Activated naive CD4-positive, alpha-beta T cell treated with anti-CD3 and anti-CD28 coated beads, Interleukin-2, amount 10 ng/mL, durations not matched to agents 7 days and 5 days (primary cell): Measurements from ENCODE around the gene DNAH5.
"Not testable (repeated sequence)": the region's sequence is repeated elsewhere in the genome, so short reads cannot be mapped to it uniquely, and the experiment has no call there.

Experiments used
- CTCF ChIA-PET: fragments of 350-600 bp; sonication (Branson Sonifier 250); formaldehyde crosslinking; loops from one replicate; lab custom pipeline; 2021; ENCODE audit warnings: antibody characterized with exemption; lab: Charles Lee
- DNase-seq: peaks from one replicate; pipeline ENCODE4 v3.0.0-alpha.2; 2020
- H3K27ac Mint-ChIP-seq: one replicate; pipeline ENCODE4 v1.8.0; 2021; ENCODE audit warnings: mild to moderate bottlenecking, moderate library complexity, mixed read lengths
- H3K27me3 Mint-ChIP-seq: one replicate; pipeline ENCODE4 v1.8.0; 2021; ENCODE audit warnings: mild to moderate bottlenecking, mixed read lengths
- H3K36me3 Mint-ChIP-seq: one replicate; pipeline ENCODE4 v1.8.0; 2021; ENCODE audit warnings: mixed read lengths
- H3K4me1 Mint-ChIP-seq: one replicate; pipeline ENCODE4 v1.8.0; 2021; ENCODE audit warnings: mixed read lengths
- H3K4me3 Mint-ChIP-seq: one replicate; pipeline ENCODE4 v1.8.0; 2021; ENCODE audit warnings: mild to moderate bottlenecking, moderate library complexity, mixed read lengths
- H3K9me3 Mint-ChIP-seq: one replicate; pipeline ENCODE4 v1.8.0; 2021; ENCODE audit warnings: mixed read lengths

DNAH5 gene

DNA sequence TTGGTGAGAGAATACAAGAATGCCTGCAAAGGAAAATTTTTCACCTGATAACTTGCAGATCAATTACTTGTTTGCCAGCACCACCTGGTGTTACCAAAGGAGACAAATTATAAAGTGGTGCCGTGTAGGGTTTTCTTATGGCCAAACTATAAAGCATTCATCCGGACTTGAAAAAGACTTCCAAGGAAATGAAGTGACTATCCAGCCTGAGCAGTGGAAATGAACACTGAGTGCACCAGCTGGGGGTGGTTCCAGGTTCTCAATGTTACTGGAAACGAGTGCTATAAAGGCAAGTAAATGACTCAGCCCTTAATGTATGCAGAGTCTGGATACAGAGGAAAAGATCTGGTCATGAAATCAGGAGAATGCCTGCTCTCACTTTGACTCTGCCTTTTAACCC is 113.1 kb downstream of the DNAH5 start:
- peaks cover 16% of the 10 kb centered on the region for H3K9me3 Mint-ChIP-seq
- H3K27ac Mint-ChIP-seq = no peak overlapping the region
- no peaks in the 10 kb centered on the region for H3K4me1 Mint-ChIP-seq
- H3K27me3 Mint-ChIP-seq = no peaks in the 10 kb centered on the region
- no peak overlapping the region for H3K4me3 Mint-ChIP-seq
- CTCF ChIA-PET = no interaction called here
- DNase-seq = no peak
- no peaks in the 10 kb centered on the region for H3K36me3 Mint-ChIP-seq

DNA sequence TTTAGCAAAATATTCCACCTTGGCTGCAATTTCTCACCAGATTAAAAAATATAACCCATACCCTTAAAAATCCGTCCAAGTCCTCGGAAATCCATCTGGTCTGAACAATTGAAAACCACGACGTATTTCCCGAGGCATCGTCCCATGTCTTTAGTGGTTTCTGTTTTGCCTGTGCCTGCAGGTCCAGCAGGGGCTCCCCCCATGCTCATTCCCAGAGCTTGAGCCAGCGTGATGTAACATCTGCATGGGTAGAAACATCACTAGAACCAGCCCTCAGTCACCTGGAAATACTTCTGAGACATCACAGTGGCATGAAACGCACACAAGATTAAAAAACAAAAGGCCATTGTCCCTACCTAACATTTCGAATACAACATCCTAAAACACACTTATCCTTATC is 114.0 kb downstream of the DNAH5 start:
- no peak for DNase-seq
- Mint-ChIP-seq H3K27ac (no peak overlapping the region), H3K4me1 (no peaks in the 10 kb centered on the region), H3K27me3 (no peaks in the 10 kb centered on the region), H3K9me3 (peaks cover 14% of the 10 kb centered on the region), H3K36me3 (no peaks in the 10 kb centered on the region), H3K4me3 (no peak overlapping the region)
- CTCF ChIA-PET = no interaction called here

DNA sequence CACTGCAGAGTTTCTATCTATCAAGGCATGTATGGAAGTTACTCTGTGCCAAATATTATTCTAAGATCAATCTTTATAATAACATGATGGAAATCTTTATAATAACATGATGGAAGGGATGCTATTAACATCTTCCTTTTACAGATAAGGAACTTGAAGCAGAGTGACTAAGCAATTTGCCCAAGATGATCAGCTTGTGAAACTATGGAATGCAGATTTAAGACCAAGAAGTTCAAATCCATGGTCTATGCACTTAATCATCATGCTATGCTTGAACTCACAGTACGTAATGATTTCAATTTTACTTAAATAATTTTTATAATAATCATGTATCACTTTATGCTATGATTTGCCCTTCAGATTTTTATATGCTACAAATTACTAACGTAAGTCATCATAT is 123.1 kb downstream of the DNAH5 start:
- Mint-ChIP-seq H3K4me1 (no peaks in the 10 kb centered on the region), H3K27ac (no peak overlapping the region), H3K4me3 (no peak overlapping the region), H3K27me3 (no peaks in the 10 kb centered on the region), H3K9me3 (peaks cover 3% of the 10 kb centered on the region), H3K36me3 (no peaks in the 10 kb centered on the region)
- CTCF ChIA-PET = no interaction called here
- no peak for DNase-seq

DNA sequence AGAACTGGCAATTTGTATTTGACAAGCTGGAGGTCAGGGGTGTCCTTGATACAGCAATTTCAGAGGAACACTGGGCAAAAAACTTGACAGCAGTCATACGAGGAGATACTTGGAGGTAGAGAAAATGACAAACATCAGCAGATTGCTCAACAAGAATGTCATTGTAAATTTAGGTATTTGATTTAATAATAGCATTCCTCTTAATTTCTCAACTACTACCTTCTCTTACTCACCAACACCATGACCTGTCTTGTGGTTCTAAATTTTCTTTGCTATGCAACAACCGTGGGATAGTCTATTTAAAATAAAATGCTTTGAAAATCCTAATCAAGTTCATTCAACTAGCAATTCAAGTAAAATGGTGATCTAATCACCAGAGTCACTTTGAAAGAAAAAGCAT is 128.4 kb downstream of the DNAH5 start:
- no peak overlapping the region for H3K4me3 Mint-ChIP-seq
- no peak overlapping the region for H3K27ac Mint-ChIP-seq
- H3K36me3 Mint-ChIP-seq = no peaks in the 10 kb centered on the region
- no peaks in the 10 kb centered on the region for H3K27me3 Mint-ChIP-seq
- DNase-seq = no peak
- H3K4me1 Mint-ChIP-seq = no peaks in the 10 kb centered on the region
- H3K9me3 Mint-ChIP-seq = peaks cover 2% of the 10 kb centered on the region
- CTCF ChIA-PET = no interaction called here

DNA sequence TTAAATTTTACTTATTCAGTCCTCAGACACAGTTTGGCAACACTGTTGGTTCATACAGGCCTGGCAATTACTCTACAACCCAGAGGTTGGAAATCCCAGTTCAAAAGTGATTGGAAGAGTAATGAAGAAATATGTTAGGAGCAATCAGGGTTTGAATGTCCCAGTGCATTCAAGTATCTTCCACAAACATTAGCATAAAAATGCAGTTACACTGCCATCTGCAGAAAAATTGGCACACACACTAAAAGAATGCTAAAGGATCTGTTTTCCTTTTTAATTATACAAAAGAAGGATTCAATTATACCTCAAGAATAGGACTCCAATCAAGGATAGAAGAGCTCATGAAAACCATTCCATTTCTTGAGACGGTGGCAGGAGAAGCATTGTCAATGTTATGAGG is 130.2 kb downstream of the DNAH5 start:
- Mint-ChIP-seq H3K27ac (no peak overlapping the region), H3K4me1 (no peaks in the 10 kb centered on the region), H3K9me3 (peaks cover 5% of the 10 kb centered on the region), H3K36me3 (no peaks in the 10 kb centered on the region), H3K27me3 (no peaks in the 10 kb centered on the region), H3K4me3 (no peak overlapping the region)
- CTCF ChIA-PET = no interaction called here
- no peak for DNase-seq

DNA sequence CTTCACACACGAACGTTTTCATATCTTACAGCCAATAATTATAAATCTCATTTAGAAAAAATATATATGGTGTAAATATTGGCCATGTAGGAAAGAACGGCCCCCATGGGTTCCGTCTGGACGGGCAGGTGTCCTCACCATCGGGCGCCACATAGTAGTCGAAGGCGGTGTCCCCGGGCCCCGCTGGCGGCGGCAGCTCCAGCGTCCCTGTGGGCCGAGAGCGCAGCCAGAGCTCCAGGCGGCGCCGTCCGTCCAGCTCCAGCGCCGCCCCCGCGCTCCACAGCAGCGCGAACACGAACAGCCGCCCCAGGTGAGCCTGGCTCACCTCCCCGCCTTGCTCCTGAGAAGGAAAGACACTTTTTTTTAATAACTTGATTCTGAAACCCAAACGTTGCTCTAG is 134.6 kb downstream of the DNAH5 start:
- CTCF ChIA-PET = no interaction called here
- Mint-ChIP-seq H3K4me3 (no peak overlapping the region), H3K9me3 (peaks cover 4% of the 10 kb centered on the region), H3K36me3 (no peaks in the 10 kb centered on the region), H3K4me1 (no peaks in the 10 kb centered on the region), H3K27me3 (no peaks in the 10 kb centered on the region), H3K27ac (no peak overlapping the region)
- DNase-seq = no peak

DNA sequence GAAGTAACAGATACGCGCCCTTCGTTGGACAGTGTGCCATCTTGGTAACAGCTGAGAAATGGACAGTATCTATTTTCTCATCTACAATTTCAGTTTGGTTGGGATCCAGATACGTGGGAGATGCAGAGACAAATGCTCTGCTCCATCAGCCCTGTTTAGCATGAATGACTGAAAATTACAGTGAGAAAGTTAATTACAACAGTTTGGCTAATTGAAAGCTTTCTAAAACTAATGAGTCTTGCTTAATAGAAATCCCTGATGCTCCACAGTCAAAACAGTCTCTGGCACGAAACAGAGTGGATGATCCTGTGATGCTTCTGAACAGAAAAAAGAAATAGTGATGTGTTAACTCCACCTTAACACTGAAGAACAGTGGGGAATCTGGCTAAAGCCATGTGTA is 140.2 kb downstream of the DNAH5 start:
- no peak overlapping the region for H3K27ac Mint-ChIP-seq
- no peaks in the 10 kb centered on the region for H3K36me3 Mint-ChIP-seq
- peaks cover 6% of the 10 kb centered on the region for H3K9me3 Mint-ChIP-seq
- no peaks in the 10 kb centered on the region for H3K4me1 Mint-ChIP-seq
- no peaks in the 10 kb centered on the region for H3K27me3 Mint-ChIP-seq
- no peak for DNase-seq
- CTCF ChIA-PET = no interaction called here
- H3K4me3 Mint-ChIP-seq = no peak overlapping the region

DNA sequence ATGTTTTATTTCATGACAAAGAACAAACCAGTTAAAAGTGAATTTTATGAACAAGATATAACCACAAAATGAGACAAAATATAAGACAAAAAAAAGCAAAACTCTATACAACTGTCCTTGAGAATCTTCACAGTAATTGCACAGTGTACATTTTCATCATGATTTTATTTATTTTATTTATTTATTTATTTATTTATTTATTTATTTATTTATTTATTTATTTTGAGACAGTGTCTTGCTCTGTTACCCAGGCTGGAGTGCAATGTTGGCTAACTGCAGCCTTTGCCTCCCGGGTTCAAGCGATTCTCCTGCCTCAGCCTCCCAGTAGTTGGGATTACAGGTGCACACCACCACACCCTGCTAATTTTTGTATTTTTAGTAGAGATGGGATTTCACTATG is 145.9 kb downstream of the DNAH5 start:
- H3K27ac Mint-ChIP-seq, H3K27me3 Mint-ChIP-seq, H3K4me3 Mint-ChIP-seq, H3K36me3 Mint-ChIP-seq, DNase-seq, CTCF ChIA-PET, H3K4me1 Mint-ChIP-seq: not testable (repeated sequence)
- peaks cover 11% of the 10 kb centered on the region for H3K9me3 Mint-ChIP-seq

DNA sequence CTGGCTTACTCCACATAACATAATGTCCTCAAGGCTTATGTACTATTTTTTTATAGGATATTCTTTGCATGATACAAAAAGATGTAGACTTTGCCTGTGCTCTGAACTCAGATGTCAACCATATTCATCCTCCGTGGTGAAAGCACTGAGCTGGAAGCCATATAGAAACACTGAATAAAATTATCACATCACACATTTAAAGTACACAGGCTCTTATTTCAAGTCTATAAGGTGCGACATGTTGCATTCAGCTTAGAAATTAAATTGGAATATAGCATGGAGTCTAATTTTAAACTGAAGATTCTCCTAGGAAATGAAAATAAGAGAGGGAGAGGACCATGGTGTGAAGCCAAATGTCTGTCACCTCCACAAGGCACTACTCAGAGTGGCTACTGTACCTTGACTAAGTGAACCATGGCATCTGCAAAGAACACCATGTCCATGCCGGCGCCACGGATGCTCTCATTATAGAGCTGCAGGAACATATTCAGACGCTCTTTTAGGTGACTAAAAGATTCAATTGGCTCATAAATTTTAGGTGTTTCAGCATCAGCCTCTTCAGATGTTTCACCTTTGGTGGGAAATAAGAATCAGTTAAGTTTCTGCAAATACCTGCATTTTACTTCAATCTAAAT is 158.6 kb downstream of the DNAH5 start:
- DNase-seq = no peak
- no peaks in the 10 kb centered on the region for H3K36me3 Mint-ChIP-seq
- CTCF ChIA-PET = no interaction called here
- H3K27ac Mint-ChIP-seq = no peak overlapping the region
- H3K4me1 Mint-ChIP-seq = no peaks in the 10 kb centered on the region
- no peak overlapping the region for H3K4me3 Mint-ChIP-seq
- H3K27me3 Mint-ChIP-seq = no peaks in the 10 kb centered on the region
- peaks cover 11% of the 10 kb centered on the region for H3K9me3 Mint-ChIP-seq

DNA sequence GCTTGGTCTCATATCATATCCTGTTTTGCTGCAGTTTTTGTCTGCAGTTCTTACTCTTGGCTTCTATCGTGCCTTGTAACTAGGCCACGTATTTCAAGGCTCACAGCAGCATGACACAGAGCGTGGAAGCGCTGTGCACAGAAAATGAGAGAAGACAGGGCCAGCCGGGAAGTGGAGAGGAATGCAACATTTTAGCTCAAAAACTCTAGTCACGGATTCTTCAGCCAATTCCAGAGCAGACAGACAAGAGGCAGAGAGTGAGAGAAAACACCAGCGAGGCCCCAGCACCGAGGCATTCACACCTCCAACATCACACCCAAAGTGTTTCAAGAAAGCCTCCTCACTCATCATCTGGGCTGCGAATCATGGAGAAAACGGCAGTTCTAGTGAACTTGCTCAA is 160.8 kb downstream of the DNAH5 start:
- no peaks in the 10 kb centered on the region for H3K4me1 Mint-ChIP-seq
- H3K9me3 Mint-ChIP-seq = peaks cover 8% of the 10 kb centered on the region
- no peak for DNase-seq
- CTCF ChIA-PET = no interaction called here
- H3K36me3 Mint-ChIP-seq = no peaks in the 10 kb centered on the region
- H3K27ac Mint-ChIP-seq = no peak overlapping the region
- H3K4me3 Mint-ChIP-seq = no peak overlapping the region
- no peaks in the 10 kb centered on the region for H3K27me3 Mint-ChIP-seq

DNA sequence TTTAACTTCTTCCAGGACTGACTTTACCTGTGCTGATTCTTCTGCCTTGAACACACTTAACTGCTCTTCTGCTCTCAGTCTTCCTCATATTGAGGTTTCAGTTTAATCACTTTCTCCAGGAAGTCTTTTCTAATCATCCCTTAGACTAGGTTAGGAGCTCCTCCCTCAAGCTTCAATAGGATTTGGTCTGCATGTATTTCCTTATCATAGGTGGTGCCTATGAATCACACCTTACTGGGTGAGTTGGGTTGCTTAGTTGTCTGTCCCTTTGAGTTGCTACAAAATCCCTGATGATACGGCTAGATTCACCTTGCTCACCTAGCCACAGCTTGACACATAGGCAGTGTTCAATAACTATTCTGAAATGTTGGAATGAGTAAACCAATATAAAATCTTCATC is 164.4 kb downstream of the DNAH5 start:
- Mint-ChIP-seq H3K27me3 (no peaks in the 10 kb centered on the region), H3K36me3 (no peaks in the 10 kb centered on the region), H3K9me3 (peaks cover 10% of the 10 kb centered on the region), H3K4me3 (no peak overlapping the region), H3K4me1 (no peaks in the 10 kb centered on the region), H3K27ac (no peak overlapping the region)
- CTCF ChIA-PET = no interaction called here
- no peak for DNase-seq

DNA sequence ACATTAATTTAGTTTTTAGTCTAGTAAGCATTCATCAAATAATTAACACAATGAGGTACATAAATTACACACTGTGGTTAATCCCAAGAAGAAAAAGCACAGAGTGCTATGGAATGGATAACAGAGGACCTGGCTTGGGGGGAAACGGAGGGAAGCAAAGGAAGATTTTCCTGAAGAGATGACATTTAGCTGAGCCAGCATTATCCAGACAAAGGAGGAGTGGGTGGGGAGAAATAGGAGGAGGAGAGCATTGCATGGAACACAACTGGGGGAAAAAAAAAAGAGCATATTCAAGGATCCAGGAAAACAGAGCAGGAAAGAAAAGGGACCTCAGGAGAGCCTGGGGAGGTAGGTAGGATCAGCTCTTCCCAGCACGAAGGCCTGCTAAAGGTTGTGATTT is 170.8 kb downstream of the DNAH5 start:
- Mint-ChIP-seq H3K4me3 (no peak overlapping the region), H3K36me3 (no peaks in the 10 kb centered on the region), H3K9me3 (peaks cover 9% of the 10 kb centered on the region), H3K4me1 (no peaks in the 10 kb centered on the region), H3K27ac (no peak overlapping the region), H3K27me3 (no peaks in the 10 kb centered on the region)
- CTCF ChIA-PET = no interaction called here
- DNase-seq = no peak

DNA sequence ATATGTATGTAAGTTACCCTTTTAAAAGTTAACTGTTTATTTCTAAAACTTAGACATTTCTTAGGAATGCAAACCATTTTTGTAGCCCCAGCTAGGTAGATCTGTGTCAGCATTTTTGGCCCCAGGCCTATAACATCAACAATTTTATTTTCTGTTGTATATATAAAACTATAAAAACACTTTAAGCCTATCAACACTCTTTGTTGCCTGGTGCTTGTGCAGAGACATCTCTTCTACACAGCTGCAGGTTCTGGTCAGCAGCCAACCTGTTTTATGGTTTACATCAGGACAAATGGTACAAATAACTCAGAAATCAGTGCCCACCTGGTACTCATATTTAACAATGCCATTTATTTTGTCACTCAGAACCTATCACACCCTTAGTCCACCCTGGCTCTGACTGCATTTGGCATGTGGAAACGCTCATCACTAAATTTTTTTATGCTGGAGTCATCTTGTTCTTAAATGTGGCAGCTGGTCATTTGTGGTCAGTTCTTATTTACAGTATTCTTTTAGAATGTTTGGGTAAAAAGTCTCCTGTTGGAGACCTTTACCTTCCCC is 173.4 kb downstream of the DNAH5 start:
- Mint-ChIP-seq H3K27ac (no peak overlapping the region), H3K36me3 (no peaks in the 10 kb centered on the region), H3K4me3 (no peak overlapping the region), H3K9me3 (peaks cover 9% of the 10 kb centered on the region), H3K27me3 (no peaks in the 10 kb centered on the region), H3K4me1 (no peaks in the 10 kb centered on the region)
- DNase-seq = no peak
- CTCF ChIA-PET = no interaction called here

DNA sequence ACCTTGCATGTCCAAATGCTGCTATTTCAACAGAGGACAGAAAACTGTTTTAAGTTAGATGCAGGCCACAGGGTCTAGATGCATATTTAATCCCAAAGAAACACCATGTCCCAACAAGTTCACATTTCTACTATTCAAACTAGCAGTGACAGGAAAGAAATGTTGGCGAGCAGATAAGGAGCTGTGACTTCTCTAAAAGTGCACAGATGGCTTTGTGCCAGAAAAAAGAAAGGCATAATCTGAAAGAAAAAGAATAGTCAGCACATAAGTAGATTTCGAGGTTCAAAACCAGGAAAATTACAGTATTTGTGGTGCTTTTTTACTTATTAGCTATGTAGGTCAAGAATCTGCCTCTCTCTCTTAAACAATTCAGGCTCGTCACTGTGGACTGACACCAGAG is 178.3 kb downstream of the DNAH5 start:
- no peaks in the 10 kb centered on the region for H3K4me1 Mint-ChIP-seq
- no peak overlapping the region for H3K4me3 Mint-ChIP-seq
- peaks cover 5% of the 10 kb centered on the region for H3K9me3 Mint-ChIP-seq
- no peaks in the 10 kb centered on the region for H3K36me3 Mint-ChIP-seq
- no peak overlapping the region for H3K27ac Mint-ChIP-seq
- CTCF ChIA-PET = no interaction called here
- DNase-seq = no peak
- H3K27me3 Mint-ChIP-seq = no peaks in the 10 kb centered on the region

DNA sequence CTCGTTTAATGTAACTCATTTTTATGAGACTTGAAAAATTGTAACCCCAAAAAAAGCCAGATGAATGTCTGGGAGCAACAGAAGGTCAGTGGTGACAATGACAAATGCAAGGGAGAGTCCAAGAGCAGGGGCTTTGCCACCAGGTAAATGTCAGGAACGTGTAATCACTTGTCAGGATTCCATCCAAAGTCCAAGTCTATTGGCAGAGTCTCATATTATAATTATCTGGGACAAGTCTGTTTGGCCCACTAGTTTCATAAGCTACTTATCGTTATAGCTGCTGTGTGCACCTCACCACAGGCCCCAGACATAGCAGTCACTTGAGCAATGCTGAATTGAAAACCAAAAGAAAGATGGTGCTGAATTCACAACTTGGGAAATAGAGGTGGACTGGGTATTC is 180.8 kb downstream of the DNAH5 start:
- Mint-ChIP-seq H3K4me1 (no peaks in the 10 kb centered on the region), H3K36me3 (no peaks in the 10 kb centered on the region), H3K9me3 (peaks cover 2% of the 10 kb centered on the region), H3K27ac (no peak overlapping the region), H3K4me3 (no peak overlapping the region), H3K27me3 (no peaks in the 10 kb centered on the region)
- CTCF ChIA-PET = no interaction called here
- no peak for DNase-seq

DNA sequence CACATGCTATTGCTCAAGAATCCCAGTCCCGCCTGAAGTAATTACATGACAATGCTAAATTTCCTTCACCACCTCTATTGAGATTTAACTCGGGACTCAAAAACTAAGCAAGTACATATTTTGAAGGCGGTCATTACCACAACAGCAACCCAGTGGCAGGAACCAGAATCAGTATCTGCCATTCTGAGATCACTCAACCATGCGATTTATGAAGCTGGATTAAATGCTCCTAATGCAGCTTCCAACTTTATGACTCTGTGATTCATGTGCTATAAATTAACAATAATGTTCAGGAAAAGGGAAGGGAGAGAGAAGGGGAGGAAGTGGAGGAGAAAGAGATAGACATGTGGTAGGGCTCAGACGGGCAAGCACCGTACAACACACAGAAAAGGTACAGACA is 194.7 kb downstream of the DNAH5 start:
- CTCF ChIA-PET = no interaction called here
- H3K4me3 Mint-ChIP-seq = no peak overlapping the region
- H3K27ac Mint-ChIP-seq = no peak overlapping the region
- peaks cover 4% of the 10 kb centered on the region for H3K9me3 Mint-ChIP-seq
- no peak for DNase-seq
- H3K36me3 Mint-ChIP-seq = no peaks in the 10 kb centered on the region
- H3K4me1 Mint-ChIP-seq = no peaks in the 10 kb centered on the region
- no peaks in the 10 kb centered on the region for H3K27me3 Mint-ChIP-seq
